GM23248 (cell line): Measurements from ENCODE around the gene KRT23. TPM values are rescaled to one million over a fixed set of nuclear protein-coding genes. Genes with fewer than 3 reads are reported as not detected.

Experiments used
- DNase-seq: peaks from one replicate; pipeline ENCODE4 v3.0.0-alpha.2; 2015
- H2AFZ ChIP-seq: fragments of 200-600 bp; sonication (generic); 2 replicates; pipeline ENCODE4 v1.6.1; 2016; ENCODE audit warnings: antibody characterized with exemption
- H3F3A ChIP-seq: fragments of 200-600 bp; sonication (generic); 2 replicates; pipeline ENCODE4 v1.6.1; 2016; ENCODE audit warnings: mild to moderate bottlenecking, antibody characterized with exemption, mixed run types; ENCODE audit not compliant: insufficient read depth
- H3K27ac ChIP-seq: fragments of 200-600 bp; sonication (generic); 2 replicates; pipeline ENCODE4 v1.5.1; 2016; ENCODE audit warnings: mild to moderate bottlenecking
- H3K27me3 ChIP-seq: fragments of 200-600 bp; sonication (generic); replicated peaks from 2 replicates; pipeline ENCODE4 v1.6.1; 2016; ENCODE audit warnings: mild to moderate bottlenecking; ENCODE audit not compliant: insufficient read depth
- H3K36me3 ChIP-seq: fragments of 200-600 bp; sonication (generic); 2 replicates; pipeline ENCODE4 v1.6.1; 2016; ENCODE audit warnings: low read depth, mild to moderate bottlenecking
- H3K4me1 ChIP-seq: fragments of 200-600 bp; sonication (generic); 2 replicates; pipeline ENCODE4 v1.6.1; 2016; ENCODE audit warnings: mild to moderate bottlenecking; ENCODE audit not compliant: insufficient read depth
- H3K4me2 ChIP-seq: fragments of 200-600 bp; sonication (generic); one replicate; pipeline ENCODE4 v1.6.1; 2016; ENCODE audit warnings: mild to moderate bottlenecking; ENCODE audit not compliant: unreplicated experiment
- H3K4me3 ChIP-seq: fragments of 200-600 bp; sonication (generic); 2 replicates; pipeline ENCODE4 v1.5.1; 2016; ENCODE audit warnings: mild to moderate bottlenecking
- H3K79me2 ChIP-seq: fragments of 200-600 bp; sonication (generic); 2 replicates; pipeline ENCODE4 v1.6.1; 2016; ENCODE audit warnings: mild to moderate bottlenecking; ENCODE audit not compliant: insufficient read depth
- H3K9ac ChIP-seq: fragments of 200-600 bp; sonication (generic); 2 replicates; pipeline ENCODE4 v1.6.1; 2016; ENCODE audit warnings: mild to moderate bottlenecking
- H3K9me2 ChIP-seq: fragments of 200-600 bp; sonication (generic); 2 replicates; pipeline ENCODE4 v1.6.1; 2016; ENCODE audit warnings: mixed run types, mild to moderate bottlenecking, moderate library complexity; ENCODE audit not compliant: insufficient read depth
- H3K9me3 ChIP-seq: fragments of 200-600 bp; sonication (generic); one replicate; pipeline ENCODE4 v1.6.1; 2017; ENCODE audit warnings: low read depth
- H4K20me1 ChIP-seq: fragments of 200-600 bp; sonication (generic); 2 replicates; pipeline ENCODE4 v1.6.0; 2016; ENCODE audit not compliant: insufficient read depth
- EZH2 ChIP-seq: fragments of 200-600 bp; sonication (generic); IDR thresholded peaks from 2 replicates; pipeline ENCODE4 v1.6.1; 2018; ENCODE audit warnings: antibody characterized with exemption, mild to moderate bottlenecking; ENCODE audit not compliant: insufficient read depth, poor library complexity, severe bottlenecking
- EZH2phosphoT487 ChIP-seq: fragments of 200-600 bp; sonication (generic); IDR thresholded peaks from 2 replicates; pipeline ENCODE4 v1.6.1; 2018; ENCODE audit warnings: antibody characterized with exemption, moderate library complexity, mild to moderate bottlenecking, low read depth; ENCODE audit not compliant: insufficient read depth
- WGBS, 2 experiments: methylation state at CpG; one replicate each; pipeline ENCODE4 v1.1.6; 2015 to 2017; ENCODE audit warnings: low lambda C conversion rate in 2 of 2, low coverage in 1 of 2; ENCODE audit errors: missing lambda C conversion rate in 2 of 2; 5-methylcytosine and 5-hydroxymethylcytosine counted together
- in situ Hi-C: fragments of 300-500 bp; cut with MboI; formaldehyde crosslinking; loops from 2 replicates; pipeline ENCODE4 v1.15.0; 2020
- polyA plus RNA-seq: library from polyadenylated mRNA; unstranded; fragments of >200 nt; fragmentation: Nextera tagmentation; extraction: Ambion mirVana; gene quantifications from 2 replicates; pipeline ENCODE4 v1.2.1, GENCODE V29; 2016
- total RNA-seq: library from RNA; depleted of rRNA; stranded (reverse); fragments of >200 nt; shearing (Covaris generic); gene quantifications from 2 replicates; pipeline ENCODE4 v1.2.3, GENCODE V29; 2014

The KRT23 gene
- total and polyA plus RNA-seq, 2 experiments from 2014 or later: not detected

- Histone ChIP-seq H3K4me1 (peaks cover 39% of the 10 kb centered on the region), H4K20me1 (no peaks in the 10 kb centered on the region), H3K36me3 (no peaks in the 10 kb centered on the region), H3K27ac (no peak overlapping the region), H3F3A (peaks cover 35% of the 10 kb centered on the region), H3K4me2 (no peak overlapping the region), H3K27me3 (no peaks in the 10 kb centered on the region), H2AFZ (no peak overlapping the region), H3K79me2 (no peaks in the 10 kb centered on the region), H3K9me3 (no peaks in the 10 kb centered on the region), H3K9me2 (no peaks in the 10 kb centered on the region), H3K4me3 (no peak overlapping the region), H3K9ac (no peak overlapping the region)
- in situ Hi-C loops: no loop called here
- 78 to 80% methylated on average over 7 of the region's 7 CpGs for WGBS, 2 experiments
- no peak for DNase-seq
- TF ChIP-seq EZH2 (no peak), EZH2phosphoT487 (no peak)
These were observed 12.7 kb upstream of the KRT23 start for GRCh38 chr17:40950176-40950575.

- in situ Hi-C loops: no loop called here
- DNase-seq: no peak
These were observed 12.0 kb upstream of the KRT23 start for GRCh38 chr17:40949418-40949817.

GRCh38 chr17:40947929-40948328, 10.5 kb upstream of the KRT23 start:
- TF ChIP-seq EZH2 (no peak), EZH2phosphoT487 (no peak)
- in situ Hi-C loops: no loop called here
- WGBS, 2 experiments: 62% methylated on average over 2 of the region's 2 CpGs
- Histone ChIP-seq H3K27ac (no peak overlapping the region), H2AFZ (no peak overlapping the region), H3K4me3 (no peak overlapping the region), H3F3A (peaks cover 15% of the 10 kb centered on the region), H3K27me3 (no peaks in the 10 kb centered on the region), H3K36me3 (no peaks in the 10 kb centered on the region), H3K9me3 (no peaks in the 10 kb centered on the region), H3K9ac (no peak overlapping the region), H3K79me2 (no peaks in the 10 kb centered on the region), H3K9me2 (no peaks in the 10 kb centered on the region), H3K4me2 (no peak overlapping the region), H3K4me1 (peaks cover 18% of the 10 kb centered on the region), H4K20me1 (no peaks in the 10 kb centered on the region)
- no peak for DNase-seq

More at GRCh38 chr17:40949418-40949817, 12.0 kb upstream of the KRT23 start:
- H3K4me3 ChIP-seq: no peak overlapping the region
- no peaks in the 10 kb centered on the region for H3K36me3 ChIP-seq
- H3K27ac ChIP-seq: no peak overlapping the region
- WGBS, 2 experiments: 73 to 75% methylated on average over 10 of the region's 10 CpGs
- TF ChIP-seq EZH2phosphoT487 (no peak), EZH2 (no peak)
- H3K79me2 ChIP-seq: no peaks in the 10 kb centered on the region
- no peak overlapping the region for H3K4me2 ChIP-seq
- H3K27me3 ChIP-seq: no peaks in the 10 kb centered on the region
- no peaks in the 10 kb centered on the region for H4K20me1 ChIP-seq
- peaks cover 32% of the 10 kb centered on the region for H3K4me1 ChIP-seq
- H3K9ac ChIP-seq: no peak overlapping the region
- H3F3A ChIP-seq: peaks cover 27% of the 10 kb centered on the region
- H3K9me2 ChIP-seq: no peaks in the 10 kb centered on the region
- no peak overlapping the region for H2AFZ ChIP-seq
- no peaks in the 10 kb centered on the region for H3K9me3 ChIP-seq

GRCh38 chr17:40945414-40945813, 8.0 kb upstream of the KRT23 start:
- Histone ChIP-seq H3K4me2 (no peak overlapping the region), H3K36me3 (no peaks in the 10 kb centered on the region), H3F3A (no peaks in the 10 kb centered on the region), H3K4me3 (no peak overlapping the region), H3K27me3 (no peaks in the 10 kb centered on the region), H2AFZ (no peak overlapping the region), H3K9ac (no peak overlapping the region), H4K20me1 (no peaks in the 10 kb centered on the region), H3K9me2 (no peaks in the 10 kb centered on the region), H3K79me2 (no peaks in the 10 kb centered on the region), H3K9me3 (no peaks in the 10 kb centered on the region), H3K27ac (no peak overlapping the region), H3K4me1 (no peaks in the 10 kb centered on the region)
- no peak for TF ChIP-seq EZH2phosphoT487
- no peak for TF ChIP-seq EZH2
- in situ Hi-C loops: no loop called here
- no peak for DNase-seq
- WGBS, 2 experiments: 97 to 98% methylated on average over 6 of the region's 6 CpGs

- Histone ChIP-seq H3F3A (no peaks in the 10 kb centered on the region), H3K4me2 (no peak overlapping the region), H3K9me2 (no peaks in the 10 kb centered on the region), H3K4me3 (no peak overlapping the region), H3K9ac (no peak overlapping the region), H3K79me2 (no peaks in the 10 kb centered on the region), H3K36me3 (no peaks in the 10 kb centered on the region; the same call in 1 of the 2 replicates), H4K20me1 (no peaks in the 10 kb centered on the region), H2AFZ (0 out of 2 replicates have a peak overlapping the region, but pooled peaks have one; percentile 15), H3K27ac (no peak overlapping the region), H3K9me3 (no peaks in the 10 kb centered on the region), H3K4me1 (no peaks in the 10 kb centered on the region), H3K27me3 (no peaks in the 10 kb centered on the region)
- in situ Hi-C loops: no loop called here
- no peak for DNase-seq
- 13 to 15% methylated on average over 1 of the region's 1 CpG for WGBS, 2 experiments
- TF ChIP-seq EZH2phosphoT487 (no peak), EZH2 (no peak)
These were observed 7.1 kb upstream of the KRT23 start for GRCh38 chr17:40944531-40944930.
